SH-SY5Y (cell line): ENCODE results near the gene UBE2J2.

Experiments
- GATA2 ChIP-seq: IDR thresholded peaks from 2 replicates; pipeline ENCODE4 v1.6.1; 2011; ENCODE audit warnings: mild to moderate bottlenecking, low read depth, low read length
- GATA3 ChIP-seq: IDR thresholded peaks from 2 replicates; pipeline ENCODE4 v1.6.1; 2011; ENCODE audit warnings: low read depth, mild to moderate bottlenecking, low read length, moderate library complexity

Gene UBE2J2

GRCh38 chr1:1273512-1274298 lies at the start of gene UBE2J2:
UBE2J2 (minus strand) TSS chr1:1273854; CDS start chr1:1267992, 5,862 bp downstream.
- no peak for TF ChIP-seq GATA3
- TF ChIP-seq GATA2, result no peak

DNA sequence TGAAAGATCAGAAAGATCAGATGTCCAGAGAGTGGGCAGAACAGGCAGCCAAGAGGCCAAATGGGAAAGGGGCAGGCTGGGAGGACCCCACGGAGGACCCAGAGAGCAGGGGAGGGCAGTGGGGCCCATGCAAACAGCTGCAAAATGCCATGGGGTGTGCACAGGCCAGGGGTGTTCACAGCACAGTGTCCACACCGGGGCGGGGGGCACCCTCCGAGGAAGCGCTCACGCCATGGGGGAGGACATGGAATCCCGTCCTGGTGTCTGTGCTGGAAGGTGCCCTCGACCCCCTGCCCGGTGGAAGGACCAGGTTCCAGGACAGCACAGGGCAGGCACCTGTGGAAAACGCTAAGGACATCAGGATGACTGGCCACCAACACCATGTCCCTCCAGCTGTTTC lies 49.3 kb upstream of the UBE2J2 start:
- TF ChIP-seq GATA2, result no peak

- TF ChIP-seq GATA2 (no peak), GATA3 (no peak)
These were observed 48.8 kb upstream of the UBE2J2 start for GRCh38 chr1:1322418-1322817.

GRCh38 chr1:1321477-1321876 lies 47.8 kb upstream of the UBE2J2 start:
- no peak for TF ChIP-seq GATA2
- TF ChIP-seq GATA3, result no peak

DNA sequence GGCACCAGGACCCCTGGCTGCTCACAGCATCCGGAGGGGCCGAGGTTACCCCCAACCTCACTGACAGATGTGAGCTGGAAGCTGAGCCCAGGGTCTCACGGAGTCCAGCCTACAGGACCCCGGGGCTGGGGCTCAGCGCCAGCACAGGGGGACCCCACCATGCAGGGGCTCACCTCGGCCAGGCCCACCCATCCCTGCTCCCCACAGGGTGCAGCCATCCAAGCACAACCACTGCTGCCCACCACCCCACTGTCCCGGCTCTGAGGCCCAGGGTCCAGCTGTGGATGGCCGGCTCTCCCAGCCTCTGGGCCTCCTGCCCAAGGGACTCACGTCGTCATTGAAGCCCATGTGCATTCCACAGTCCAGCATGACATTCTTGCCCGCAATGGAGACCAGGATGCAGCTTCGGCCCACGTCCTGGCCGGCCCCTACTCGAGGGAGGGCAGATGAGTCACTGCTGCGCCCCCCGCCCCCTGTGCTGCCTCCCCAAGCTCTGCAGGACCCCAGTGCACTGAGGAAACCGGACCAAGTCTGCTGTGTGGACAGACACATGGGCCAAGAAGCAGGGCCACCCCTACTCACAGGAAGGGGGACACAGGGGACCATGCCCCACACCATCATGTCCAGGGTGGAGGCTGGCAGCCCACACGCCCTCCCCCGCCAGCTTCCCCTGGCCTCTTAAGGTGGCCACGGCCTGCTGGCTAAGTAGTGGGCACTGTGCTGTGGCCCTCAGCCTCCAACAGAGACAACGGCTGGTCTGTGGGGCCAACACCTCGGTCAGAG lies 47.2 kb upstream of the UBE2J2 start:
- TF ChIP-seq GATA3 (no peak), GATA2 (no peak)

- no peak for TF ChIP-seq GATA3
These were observed 45.9 kb upstream of the UBE2J2 start for GRCh38 chr1:1319646-1319941.

DNA sequence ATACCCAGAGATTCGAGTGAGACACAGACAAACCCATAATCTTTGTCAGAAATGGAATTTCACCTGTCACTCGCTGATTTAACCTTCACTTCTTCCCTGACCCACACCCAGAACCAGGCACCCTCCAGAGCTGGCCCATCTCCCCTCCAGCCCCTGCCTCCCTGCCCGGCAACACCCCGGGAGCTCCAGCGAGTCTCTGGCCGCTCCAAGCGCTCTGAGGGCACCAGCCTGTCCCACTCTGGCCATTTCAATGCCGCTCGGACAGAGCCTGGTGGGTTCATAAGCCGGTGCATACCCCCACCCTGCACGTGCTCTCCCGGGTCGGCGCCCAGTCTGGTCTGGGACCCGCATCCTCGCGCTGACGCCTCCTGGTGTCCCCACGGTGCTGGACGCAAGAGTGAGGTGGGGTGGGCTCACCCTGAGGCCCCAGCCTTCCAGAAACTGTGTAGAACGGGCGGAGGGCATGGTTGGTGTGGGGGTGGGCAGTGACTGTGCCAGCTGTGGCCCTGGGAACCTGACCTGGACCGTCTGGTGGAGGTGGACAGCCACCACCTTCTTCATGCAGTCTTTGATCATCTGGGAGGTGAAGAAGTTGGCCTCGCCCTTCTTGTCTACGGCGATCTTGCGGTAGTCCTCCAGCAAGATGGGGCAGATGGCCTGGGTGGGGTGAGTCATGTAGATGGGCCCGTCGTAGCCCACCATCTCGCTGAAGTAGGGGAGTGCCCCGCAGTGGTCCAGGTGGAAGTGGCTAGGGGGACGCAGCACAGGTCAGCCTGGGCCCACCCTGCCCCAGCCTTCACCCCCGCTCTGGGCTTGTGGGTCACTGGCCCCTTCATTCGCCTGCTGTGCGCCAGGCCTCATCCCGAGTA lies 45.4 kb upstream of the UBE2J2 start:
- no peak for TF ChIP-seq GATA2
- no peak for TF ChIP-seq GATA3

DNA sequence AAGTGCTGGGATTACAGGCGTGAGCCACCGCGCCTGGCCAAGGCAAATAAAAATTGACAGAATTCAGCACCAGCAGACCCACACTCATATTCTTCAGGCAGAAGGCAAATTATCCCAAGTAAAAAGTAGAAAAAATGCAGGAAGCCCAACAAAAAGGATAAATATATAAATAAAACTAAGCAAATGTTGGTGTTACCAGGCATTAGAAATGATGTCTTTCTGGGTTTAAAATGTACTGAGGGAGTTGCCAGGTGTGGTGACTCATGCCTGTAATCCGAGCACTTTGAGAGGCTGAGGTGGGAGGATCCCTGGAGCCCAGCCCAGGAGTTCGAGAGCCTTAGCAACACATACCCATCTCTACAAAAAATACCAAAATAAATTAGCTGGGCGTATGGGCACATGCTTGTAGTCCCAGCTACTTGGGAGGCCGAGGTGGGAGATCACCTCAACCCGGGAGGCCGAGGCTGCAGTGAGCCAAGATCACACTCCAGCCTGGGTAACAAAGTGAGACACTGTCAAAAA lies 44.5 kb upstream of the UBE2J2 start:
- no peak for TF ChIP-seq GATA2
- TF ChIP-seq GATA3, result no peak

- TF ChIP-seq GATA3, result no peak
- no peak for TF ChIP-seq GATA2
These were observed 43.8 kb upstream of the UBE2J2 start for GRCh38 chr1:1317420-1317819.

GRCh38 chr1:1315435-1315954 lies 41.8 kb upstream of the UBE2J2 start:
- TF ChIP-seq GATA3 (no peak), GATA2 (no peak)

GRCh38 chr1:1314678-1315335 lies 41.2 kb upstream of the UBE2J2 start:
- TF ChIP-seq GATA2 (no peak), GATA3 (no peak)

GRCh38 chr1:1314237-1314586 lies 40.6 kb upstream of the UBE2J2 start:
- TF ChIP-seq GATA3, result no peak
- no peak for TF ChIP-seq GATA2

DNA sequence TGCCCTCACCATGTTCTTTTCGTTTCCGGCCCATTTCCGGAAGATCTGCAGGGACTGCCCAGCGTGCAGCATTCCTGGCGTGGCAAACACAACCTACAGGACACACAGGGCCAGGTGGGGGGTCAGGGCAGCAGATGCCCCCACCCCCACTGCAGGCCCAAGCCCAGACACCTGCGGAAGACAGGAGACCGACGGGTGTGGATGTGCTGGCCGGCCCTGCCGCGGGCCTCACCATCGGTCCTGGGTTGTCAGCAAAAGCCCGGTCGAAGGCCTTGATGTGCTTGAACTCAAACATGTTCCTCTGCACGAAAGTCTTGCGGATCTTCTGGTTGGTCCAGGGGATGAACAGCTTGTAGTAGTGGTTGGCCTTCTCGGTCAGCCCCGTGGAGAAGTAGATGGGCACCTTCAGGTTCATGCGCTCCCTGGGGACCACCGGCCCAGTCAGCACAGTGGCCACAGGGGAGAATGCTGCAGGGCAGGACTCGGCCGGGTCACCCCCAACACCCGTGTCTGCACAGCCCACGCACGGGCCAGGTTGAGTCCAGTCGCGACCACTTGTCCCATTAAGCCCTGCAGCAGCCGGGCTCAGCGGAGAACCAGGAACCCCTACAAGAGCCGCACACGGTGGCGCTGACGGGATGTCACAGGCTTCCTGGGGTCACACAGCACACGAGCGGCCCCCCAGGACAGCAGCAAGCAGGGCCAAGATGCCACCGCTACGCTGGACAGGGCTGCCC lies 40.0 kb upstream of the UBE2J2 start:
- TF ChIP-seq GATA3, result no peak
- no peak for TF ChIP-seq GATA2
